GM12892 (cell line): ENCODE results near the gene GREB1.

Experiments used
- DNase-seq: peaks from one replicate; pipeline ENCODE4 v3.0.0; 2011; ENCODE audit not compliant: insufficient read length
- FAIRE-seq: peaks from 2 replicates; lab custom pipeline; 2011; peaks lifted over from hg19 to GRCh38; lab: Jason Lieb, UNC
- POLR2A ChIP-seq: IDR thresholded peaks from 2 replicates; pipeline ENCODE4 v1.6.1; 2011; ENCODE audit warnings: low read depth, low read length, control low read depth
- POLR2AphosphoS5 ChIP-seq: IDR thresholded peaks from 2 replicates; pipeline ENCODE4 v1.6.1; 2011; ENCODE audit warnings: low read depth, low read length, control low read depth
- TAF1 ChIP-seq: IDR thresholded peaks from 2 replicates; pipeline ENCODE4 v1.6.1; 2011; ENCODE audit warnings: low read depth, mild to moderate bottlenecking, control low read depth, low read length, borderline replicate concordance

GREB1 gene

GRCh38 chr2:11585071-11585470, 51.2 kb downstream of the GREB1 start:
- no peak for TF ChIP-seq TAF1
- no peak for TF ChIP-seq POLR2AphosphoS5
- TF ChIP-seq POLR2A, result no peak
- FAIRE-seq (no peak), DNase-seq (no peak)

GRCh38 chr2:11588228-11589110, 54.6 kb downstream of the GREB1 start:
- FAIRE-seq (no peak), DNase-seq (no peak)
- TF ChIP-seq TAF1, result no peak
- TF ChIP-seq POLR2AphosphoS5, result no peak
- no peak for TF ChIP-seq POLR2A

GRCh38 chr2:11589316-11589940, 55.6 kb downstream of the GREB1 start:
- TF ChIP-seq POLR2A (no peak), TAF1 (no peak), POLR2AphosphoS5 (no peak)
- FAIRE-seq (no peak), DNase-seq (no peak)

GRCh38 chr2:11590193-11590592, 56.3 kb downstream of the GREB1 start:
- FAIRE-seq (no peak), DNase-seq (no peak)
- TF ChIP-seq POLR2AphosphoS5, result no peak
- no peak for TF ChIP-seq TAF1
- TF ChIP-seq POLR2A, result no peak

- TF ChIP-seq TAF1 (no peak), POLR2A (no peak), POLR2AphosphoS5 (no peak)
- FAIRE-seq (no peak), DNase-seq (no peak)
Measured at GRCh38 chr2:11591091-11591490, 57.2 kb downstream of the GREB1 start.

- no peak for FAIRE-seq
- TF ChIP-seq POLR2A (no peak), POLR2AphosphoS5 (no peak), TAF1 (no peak)
Measured at GRCh38 chr2:11592671-11593574, 59.1 kb downstream of the GREB1 start.

GRCh38 chr2:11596801-11597200, 63.0 kb downstream of the GREB1 start:
- TF ChIP-seq TAF1 (no peak), POLR2AphosphoS5 (no peak), POLR2A (no peak)
- FAIRE-seq, result no peak
- DNase-seq, result no peak

More at GRCh38 chr2:11592671-11593574, 59.1 kb downstream of the GREB1 start:
- no peak for DNase-seq

GRCh38 chr2:11597538-11598225, 63.8 kb downstream of the GREB1 start:
- DNase-seq (no peak), FAIRE-seq (no peak)
- no peak for TF ChIP-seq POLR2AphosphoS5
- no peak for TF ChIP-seq POLR2A
- no peak for TF ChIP-seq TAF1

- DNase-seq (no peak), FAIRE-seq (no peak)
- TF ChIP-seq POLR2AphosphoS5, result no peak
- no peak for TF ChIP-seq POLR2A
- no peak for TF ChIP-seq TAF1
Measured at GRCh38 chr2:11598228-11598731, 64.4 kb downstream of the GREB1 start.

GRCh38 chr2:11602563-11603204, 68.8 kb downstream of the GREB1 start:
- DNase-seq, result no peak
- no peak for FAIRE-seq
- no peak for TF ChIP-seq POLR2A
- no peak for TF ChIP-seq POLR2AphosphoS5
- no peak for TF ChIP-seq TAF1
